GM23338 (cell line): ENCODE results near the gene TMC2. TPM values are rescaled to one million over a fixed set of nuclear protein-coding genes. Genes with fewer than 3 reads are reported as not detected.

Source experiments
- ATAC-seq: fragments of 200-7000 bp; cut with Tn5 transposase; 3 replicates; pipeline ENCODE4 v1.9.1; 2020
- DNase-seq: peaks from one replicate; pipeline ENCODE4 v3.0.0-alpha.2; 2015; ENCODE audit warnings: low spot score
- H2AFZ ChIP-seq: fragments of 200-600 bp; sonication (generic); 2 replicates; pipeline ENCODE4 v1.8.0; 2016; ENCODE audit warnings: antibody characterized with exemption, mild to moderate bottlenecking, moderate library complexity
- H3F3A ChIP-seq: fragments of 200-600 bp; sonication (generic); replicated peaks from 2 replicates; pipeline ENCODE4 v1.8.0; 2017; ENCODE audit warnings: antibody characterized with exemption, mixed run types, low read depth
- H3K27ac ChIP-seq: fragments of 200-600 bp; sonication (generic); 2 replicates; pipeline ENCODE4 v1.6.1; 2016; ENCODE audit warnings: low read depth
- H3K27me3 ChIP-seq: fragments of 200-600 bp; sonication (generic); 2 replicates; pipeline ENCODE4 v1.8.0; 2016; ENCODE audit warnings: mild to moderate bottlenecking, mixed run types, moderate library complexity; ENCODE audit not compliant: insufficient read depth
- H3K36me3 ChIP-seq: fragments of 200-600 bp; sonication (generic); 2 replicates; pipeline ENCODE4 v1.8.0; 2016; ENCODE audit warnings: mild to moderate bottlenecking; ENCODE audit not compliant: insufficient read depth
- H3K4me1 ChIP-seq: fragments of 200-600 bp; sonication (generic); 2 replicates; pipeline ENCODE4 v1.8.0; 2016; ENCODE audit warnings: mild to moderate bottlenecking, moderate library complexity; ENCODE audit not compliant: insufficient read depth
- H3K4me2 ChIP-seq: fragments of 200-600 bp; sonication (generic); 2 replicates; pipeline ENCODE4 v1.7.1; 2017; ENCODE audit warnings: mixed run types
- H3K4me3 ChIP-seq: fragments of 200-600 bp; sonication (generic); 2 replicates; pipeline ENCODE4 v1.6.1; 2016; ENCODE audit warnings: mixed run types
- H3K79me2 ChIP-seq: fragments of 200-600 bp; sonication (generic); replicated peaks from 2 replicates; pipeline ENCODE4 v1.8.0; 2017; ENCODE audit warnings: mild to moderate bottlenecking; ENCODE audit not compliant: insufficient read depth
- H3K9me2 ChIP-seq: fragments of 200-600 bp; sonication (generic); 2 replicates; pipeline ENCODE4 v1.8.0; 2017; ENCODE audit not compliant: insufficient read depth
- H4K20me1 ChIP-seq: fragments of 200-600 bp; sonication (generic); replicated peaks from 2 replicates; pipeline ENCODE4 v1.8.0; 2017; ENCODE audit warnings: mild to moderate bottlenecking; ENCODE audit not compliant: insufficient read depth
- H3K27ac Mint-ChIP-seq: 2 replicates; pipeline ENCODE4 v1.8.0; 2020; ENCODE audit warnings: inconsistent platforms, mild to moderate bottlenecking, moderate library complexity, mixed read lengths
- H3K27me3 Mint-ChIP-seq: 3 replicates; pipeline ENCODE4 v1.8.0; 2022; ENCODE audit warnings: low read depth, mild to moderate bottlenecking, moderate library complexity, mixed read lengths, inconsistent platforms; ENCODE audit not compliant: insufficient read depth, poor library complexity
- H3K36me3 Mint-ChIP-seq: 3 replicates; pipeline ENCODE4 v1.8.0; 2021; ENCODE audit warnings: low read depth, mild to moderate bottlenecking, inconsistent platforms, moderate library complexity, mixed read lengths
- H3K4me1 Mint-ChIP-seq: 3 replicates; pipeline ENCODE4 v1.8.0; 2020; ENCODE audit warnings: mild to moderate bottlenecking, inconsistent platforms, mixed read lengths
- H3K4me3 Mint-ChIP-seq: 3 replicates; pipeline ENCODE4 v1.8.0; 2021; ENCODE audit warnings: moderate library complexity, mild to moderate bottlenecking, inconsistent platforms, mixed read lengths
- H3K9me3 Mint-ChIP-seq: 3 replicates; pipeline ENCODE4 v1.8.0; 2020; ENCODE audit warnings: moderate library complexity, mild to moderate bottlenecking, inconsistent platforms, mixed read lengths
- CREB1 ChIP-seq: fragments of 250-450 bp; sonication (Bioruptor Pico); IDR thresholded peaks from 2 replicates; pipeline ENCODE4 v1.5.0; 2020; ENCODE audit warnings: low read depth, mild to moderate bottlenecking, moderate library complexity
- CTCF ChIP-seq, 2 experiments: fragments of 200-600 bp in 1 of 2; sonication (generic) in 1 of 2; conservative IDR thresholded peaks; 2 replicates each; pipeline versions ENCODE4 v1.5.1 to v1.6.1; 2016 to 2017; ENCODE audit warnings: antibody characterized with exemption in 2 of 2, low read depth in 2 of 2, mild to moderate bottlenecking in 2 of 2, moderate library complexity in 1 of 2
- POLR2AphosphoS5 ChIP-seq: IDR thresholded peaks from 2 replicates; pipeline ENCODE4 v1.6.1; 2016; ENCODE audit warnings: antibody characterized with exemption, low read depth
- REST ChIP-seq: IDR thresholded peaks from one replicate; pipeline ENCODE4 v1.6.1; 2018; ENCODE audit warnings: antibody characterized with exemption; ENCODE audit not compliant: unreplicated experiment
- ZNF331 ChIP-seq: fragments of 250-450 bp; sonication (Bioruptor Pico); IDR thresholded peaks from 2 replicates; pipeline ENCODE4 v1.5.0; 2020; ENCODE audit warnings: low read depth, mild to moderate bottlenecking, moderate library complexity
- polyA plus RNA-seq: library from polyadenylated mRNA; unstranded; fragments of >200 nt; fragmentation: Nextera tagmentation; extraction: Ambion mirVana; gene quantifications from 2 replicates; pipeline ENCODE4 v1.2.1, GENCODE V29; 2016
- total RNA-seq: library from RNA; depleted of rRNA; stranded (reverse); fragments of >200 nt; shearing (Covaris generic); gene quantifications from 2 replicates; pipeline ENCODE4 v1.2.3, GENCODE V29; 2014
- TF ChIP-seq, protein P1 (sequence below): fragments of 250-450 bp; sonication (Bioruptor Pico); IDR thresholded peaks from 2 replicates; pipeline ENCODE4 v1.5.0; 2020; ENCODE audit warnings: mild to moderate bottlenecking, moderate library complexity

The TMC2 gene
- total and polyA plus RNA-seq, 2 experiments from 2014 or later = not detected

- Mint-ChIP-seq H3K9me3 (peaks cover 4% of the 10 kb centered on the region), H3K27me3 (peaks cover 30% of the 10 kb centered on the region), H3K4me3 (no peak overlapping the region), H3K36me3 (peaks cover 96% of the 10 kb centered on the region), H3K27ac (peak overlapping the region; percentile 67), H3K4me1 (peaks cover 23% of the 10 kb centered on the region)
- Histone ChIP-seq H3K9me2 (no peaks in the 10 kb centered on the region), H3K79me2 (peaks cover 46% of the 10 kb centered on the region), H3F3A (peaks cover 64% of the 10 kb centered on the region), H3K4me1 (peaks cover 6% of the 10 kb centered on the region; the same call in 1 of the 2 replicates), H3K27ac (peak overlapping the region; percentile 66; the same call in 1 of the 2 replicates), H3K4me3 (no peak overlapping the region), H4K20me1 (peaks cover 55% of the 10 kb centered on the region), H3K27me3 (no peaks in the 10 kb centered on the region), H3K36me3 (peaks cover 54% of the 10 kb centered on the region), H3K4me2 (no peak overlapping the region), H2AFZ (no peak overlapping the region)
- DNase-seq (peak; percentile 47), ATAC-seq (peak; percentile 49)
- peak; percentile 64 for TF ChIP-seq POLR2AphosphoS5
- TF ChIP-seq, protein P1, sequence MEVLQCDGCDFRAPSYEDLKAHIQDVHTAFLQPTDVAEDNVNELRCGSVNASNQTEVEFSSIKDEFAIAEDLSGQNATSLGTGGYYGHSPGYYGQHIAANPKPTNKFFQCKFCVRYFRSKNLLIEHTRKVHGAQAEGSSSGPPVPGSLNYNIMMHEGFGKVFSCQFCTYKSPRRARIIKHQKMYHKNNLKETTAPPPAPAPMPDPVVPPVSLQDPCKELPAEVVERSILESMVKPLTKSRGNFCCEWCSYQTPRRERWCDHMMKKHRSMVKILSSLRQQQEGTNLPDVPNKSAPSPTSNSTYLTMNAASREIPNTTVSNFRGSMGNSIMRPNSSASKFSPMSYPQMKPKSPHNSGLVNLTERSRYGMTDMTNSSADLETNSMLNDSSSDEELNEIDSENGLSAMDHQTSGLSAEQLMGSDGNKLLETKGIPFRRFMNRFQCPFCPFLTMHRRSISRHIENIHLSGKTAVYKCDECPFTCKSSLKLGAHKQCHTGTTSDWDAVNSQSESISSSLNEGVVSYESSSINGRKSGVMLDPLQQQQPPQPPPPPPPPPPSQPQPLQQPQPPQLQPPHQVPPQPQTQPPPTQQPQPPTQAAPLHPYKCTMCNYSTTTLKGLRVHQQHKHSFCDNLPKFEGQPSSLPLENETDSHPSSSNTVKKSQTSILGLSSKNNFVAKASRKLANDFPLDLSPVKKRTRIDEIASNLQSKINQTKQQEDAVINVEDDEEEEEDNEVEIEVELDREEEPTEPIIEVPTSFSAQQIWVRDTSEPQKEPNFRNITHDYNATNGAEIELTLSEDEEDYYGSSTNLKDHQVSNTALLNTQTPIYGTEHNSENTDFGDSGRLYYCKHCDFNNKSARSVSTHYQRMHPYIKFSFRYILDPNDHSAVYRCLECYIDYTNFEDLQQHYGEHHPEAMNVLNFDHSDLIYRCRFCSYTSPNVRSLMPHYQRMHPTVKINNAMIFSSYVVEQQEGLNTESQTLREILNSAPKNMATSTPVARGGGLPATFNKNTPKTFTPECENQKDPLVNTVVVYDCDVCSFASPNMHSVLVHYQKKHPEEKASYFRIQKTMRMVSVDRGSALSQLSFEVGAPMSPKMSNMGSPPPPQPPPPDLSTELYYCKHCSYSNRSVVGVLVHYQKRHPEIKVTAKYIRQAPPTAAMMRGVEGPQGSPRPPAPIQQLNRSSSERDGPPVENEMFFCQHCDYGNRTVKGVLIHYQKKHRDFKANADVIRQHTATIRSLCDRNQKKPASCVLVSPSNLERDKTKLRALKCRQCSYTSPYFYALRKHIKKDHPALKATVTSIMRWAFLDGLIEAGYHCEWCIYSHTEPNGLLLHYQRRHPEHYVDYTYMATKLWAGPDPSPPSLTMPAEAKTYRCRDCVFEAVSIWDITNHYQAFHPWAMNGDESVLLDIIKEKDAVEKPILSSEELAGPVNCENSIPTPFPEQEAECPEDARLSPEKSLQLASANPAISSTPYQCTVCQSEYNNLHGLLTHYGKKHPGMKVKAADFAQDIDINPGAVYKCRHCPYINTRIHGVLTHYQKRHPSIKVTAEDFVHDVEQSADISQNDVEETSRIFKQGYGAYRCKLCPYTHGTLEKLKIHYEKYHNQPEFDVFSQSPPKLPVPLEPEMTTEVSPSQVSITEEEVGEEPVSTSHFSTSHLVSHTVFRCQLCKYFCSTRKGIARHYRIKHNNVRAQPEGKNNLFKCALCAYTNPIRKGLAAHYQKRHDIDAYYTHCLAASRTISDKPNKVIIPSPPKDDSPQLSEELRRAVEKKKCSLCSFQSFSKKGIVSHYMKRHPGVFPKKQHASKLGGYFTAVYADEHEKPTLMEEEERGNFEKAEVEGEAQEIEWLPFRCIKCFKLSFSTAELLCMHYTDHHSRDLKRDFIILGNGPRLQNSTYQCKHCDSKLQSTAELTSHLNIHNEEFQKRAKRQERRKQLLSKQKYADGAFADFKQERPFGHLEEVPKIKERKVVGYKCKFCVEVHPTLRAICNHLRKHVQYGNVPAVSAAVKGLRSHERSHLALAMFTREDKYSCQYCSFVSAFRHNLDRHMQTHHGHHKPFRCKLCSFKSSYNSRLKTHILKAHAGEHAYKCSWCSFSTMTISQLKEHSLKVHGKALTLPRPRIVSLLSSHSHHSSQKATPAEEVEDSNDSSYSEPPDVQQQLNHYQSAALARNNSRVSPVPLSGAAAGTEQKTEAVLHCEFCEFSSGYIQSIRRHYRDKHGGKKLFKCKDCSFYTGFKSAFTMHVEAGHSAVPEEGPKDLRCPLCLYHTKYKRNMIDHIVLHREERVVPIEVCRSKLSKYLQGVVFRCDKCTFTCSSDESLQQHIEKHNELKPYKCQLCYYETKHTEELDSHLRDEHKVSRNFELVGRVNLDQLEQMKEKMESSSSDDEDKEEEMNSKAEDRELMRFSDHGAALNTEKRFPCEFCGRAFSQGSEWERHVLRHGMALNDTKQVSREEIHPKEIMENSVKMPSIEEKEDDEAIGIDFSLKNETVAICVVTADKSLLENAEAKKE (CRISPR knock-in tag) = no peak; the same call in 1 of the 2 replicates
Measured at GRCh38 chr20:2658414-2659354, 122.3 kb downstream of the TMC2 start.

DNA sequence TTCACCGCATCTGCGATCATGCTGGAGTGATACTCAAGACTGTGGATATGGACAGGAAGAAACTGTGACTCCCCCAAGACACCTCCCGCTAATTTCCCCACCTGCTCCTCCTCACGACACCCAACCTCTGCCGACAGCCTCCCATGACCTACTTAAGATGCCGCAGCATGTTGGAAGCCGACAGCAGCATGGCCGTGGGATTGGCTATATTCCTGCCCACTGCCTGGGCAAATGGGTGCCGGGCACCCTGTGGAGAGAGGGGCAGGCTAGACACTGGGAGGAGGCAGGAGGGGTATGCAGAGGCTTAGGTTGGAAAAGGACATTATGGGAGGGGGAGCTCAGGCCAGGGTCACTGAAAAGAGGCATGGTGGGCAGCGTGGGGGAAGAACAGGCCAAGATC lies 123.2 kb downstream of the TMC2 start:
- Mint-ChIP-seq H3K4me3 (no peak overlapping the region), H3K4me1 (peaks cover 17% of the 10 kb centered on the region), H3K27ac (no peak overlapping the region), H3K27me3 (peaks cover 27% of the 10 kb centered on the region), H3K9me3 (peaks cover 4% of the 10 kb centered on the region), H3K36me3 (peaks cover 90% of the 10 kb centered on the region)
- Histone ChIP-seq H3K27me3 (no peaks in the 10 kb centered on the region), H3K4me1 (peaks cover 1% of the 10 kb centered on the region; the same call in 1 of the 2 replicates), H2AFZ (no peak overlapping the region), H3K4me2 (no peak overlapping the region), H3K4me3 (no peak overlapping the region), H3K9me2 (no peaks in the 10 kb centered on the region), H3K36me3 (peaks cover 46% of the 10 kb centered on the region), H3F3A (peaks cover 59% of the 10 kb centered on the region), H3K79me2 (peaks cover 39% of the 10 kb centered on the region), H4K20me1 (peaks cover 46% of the 10 kb centered on the region), H3K27ac (no peak overlapping the region)
- ATAC-seq = peak; percentile 1; the same call in 1 of the 3 replicates
- DNase-seq = no peak
- TF ChIP-seq CTCF (conservative IDR thresholded peaks at IDR 0.05; ENCODE audit: low read depth in 2 of 2) = no peak
- TF ChIP-seq REST = no peak
- TF ChIP-seq CREB1 (CRISPR knock-in tag) = no peak
- no peak for TF ChIP-seq ZNF331 (CRISPR knock-in tag)
- TF ChIP-seq POLR2AphosphoS5 = no peak
